Measurements from ENCODE around the gene NT5C. TPM values are rescaled to one million over a fixed set of nuclear protein-coding genes. Genes with fewer than 3 reads are reported as not detected.
"Not testable (repeated sequence)": the region's sequence is repeated elsewhere in the genome, so short reads cannot be mapped to it uniquely, and the experiment has no call there.

NT5C gene
- total RNA-seq, 1 donor from 2014 or later, result 40.4 TPM

GRCh38 chr17:75159196-75160031, 27.9 kb upstream of the NT5C start:
- H3K4me1 Mint-ChIP-seq (ENCODE audit: low read depth, unreplicated experiment), result peaks cover 3% of the 10 kb centered on the region
- no peak overlapping the region for H3K4me3 Mint-ChIP-seq (ENCODE audit: unreplicated experiment)
- H3K27me3 Mint-ChIP-seq (ENCODE audit: unreplicated experiment), result peaks cover 7% of the 10 kb centered on the region
- no peak for DNase-seq
- no peaks in the 10 kb centered on the region for H3K36me3 Mint-ChIP-seq (ENCODE audit: unreplicated experiment)
- peaks cover 7% of the 10 kb centered on the region for H3K9me3 Mint-ChIP-seq (ENCODE audit: unreplicated experiment)
- TF ChIP-seq CTCF (IDR thresholded peaks at IDR 0.05; ENCODE audit: partially characterized antibody, unreplicated experiment), result no peak
- no peak overlapping the region for H3K27ac Mint-ChIP-seq (ENCODE audit: unreplicated experiment)

GRCh38 chr17:75158480-75158879, 26.9 kb upstream of the NT5C start:
- DNase-seq; H3K36me3 Mint-ChIP-seq (ENCODE audit: unreplicated experiment): not testable (repeated sequence)

DNA sequence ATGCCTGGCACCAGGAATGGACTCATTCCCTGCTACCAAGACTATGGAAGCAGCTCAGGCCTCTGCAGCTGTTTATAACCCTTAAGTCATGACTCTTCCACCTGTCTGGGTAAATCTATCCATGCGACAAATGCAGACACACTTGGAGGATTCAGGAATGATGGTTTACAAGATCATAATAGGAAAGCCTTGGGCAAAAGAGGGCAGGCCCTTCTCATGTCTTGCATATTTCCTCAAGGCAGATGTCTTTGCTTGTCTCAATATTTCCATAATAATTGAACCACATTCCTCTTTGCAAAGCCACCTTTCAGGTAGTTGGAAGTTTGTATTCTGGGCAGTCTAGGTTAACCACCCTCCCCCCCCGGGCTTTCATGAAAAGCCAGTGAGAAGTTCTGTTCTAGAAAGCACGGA, 23.7 kb upstream of the NT5C start:
- peaks cover 23% of the 10 kb centered on the region for H3K27me3 Mint-ChIP-seq (ENCODE audit: unreplicated experiment)
- peaks cover 10% of the 10 kb centered on the region for H3K36me3 Mint-ChIP-seq (ENCODE audit: unreplicated experiment)
- H3K9me3 Mint-ChIP-seq (ENCODE audit: unreplicated experiment), result peaks cover 22% of the 10 kb centered on the region
- peak overlapping the region; percentile 38 for H3K27ac Mint-ChIP-seq (ENCODE audit: unreplicated experiment)
- no peak for DNase-seq
- H3K4me3 Mint-ChIP-seq (ENCODE audit: unreplicated experiment), result peak overlapping the region; percentile 87
- H3K4me1 Mint-ChIP-seq (ENCODE audit: low read depth, unreplicated experiment), result peaks cover 3% of the 10 kb centered on the region
- no peak for TF ChIP-seq CTCF (IDR thresholded peaks at IDR 0.05; ENCODE audit: partially characterized antibody, unreplicated experiment)

More at GRCh38 chr17:75158480-75158879, 26.9 kb upstream of the NT5C start:
- Mint-ChIP-seq H3K9me3 (ENCODE audit: unreplicated experiment) (peaks cover 13% of the 10 kb centered on the region), H3K27me3 (ENCODE audit: unreplicated experiment) (peaks cover 13% of the 10 kb centered on the region)
- H3K4me3 Mint-ChIP-seq (ENCODE audit: unreplicated experiment); H3K4me1 Mint-ChIP-seq (ENCODE audit: low read depth, unreplicated experiment); H3K27ac Mint-ChIP-seq (ENCODE audit: unreplicated experiment): not testable (repeated sequence)

DNA sequence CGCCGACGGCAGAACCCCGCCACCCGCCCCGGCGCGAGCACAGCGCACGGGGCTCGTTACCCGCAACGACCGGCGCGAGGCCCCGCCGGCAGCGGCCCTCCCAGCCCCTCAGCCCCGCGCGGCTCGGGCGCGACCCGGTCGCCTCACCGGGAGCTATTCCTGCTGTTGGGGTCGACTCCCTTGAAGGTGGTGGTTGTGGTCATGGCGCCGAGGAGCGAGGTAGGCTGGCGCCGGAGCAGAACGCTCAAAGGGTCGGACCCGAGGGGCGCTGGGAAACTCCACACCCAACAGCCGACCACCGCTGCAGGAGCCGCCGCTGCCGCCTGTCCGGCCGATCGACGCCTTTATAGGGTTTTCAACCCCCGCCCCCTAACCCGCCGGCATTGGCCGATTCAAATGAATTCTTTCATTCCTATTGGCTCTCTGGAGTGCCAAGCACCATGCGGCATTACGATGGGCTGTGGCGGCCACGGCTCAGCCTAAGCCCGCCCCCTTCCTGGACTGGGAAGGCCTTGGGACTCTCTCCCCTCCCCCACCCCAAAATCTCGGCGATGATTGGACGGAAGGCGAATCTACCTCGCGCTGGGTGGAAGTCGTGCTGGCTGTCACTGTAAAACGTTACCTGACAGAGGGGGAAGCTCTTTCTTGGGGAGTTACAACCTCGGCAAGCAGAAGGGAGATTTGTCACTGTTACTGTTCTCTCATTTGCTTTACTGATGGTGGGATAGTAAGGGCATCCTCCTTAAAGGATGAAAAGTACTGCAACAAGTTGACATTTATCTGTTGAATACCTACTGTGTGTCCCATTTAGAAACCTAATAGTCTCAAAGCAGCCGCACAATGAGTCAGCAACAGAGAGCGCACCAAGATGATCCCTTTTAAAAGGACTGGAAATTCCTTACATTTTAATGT, 22.9 kb upstream of the NT5C start, which contains the start of gene JPT1:
TSS of gene JPT1 (minus strand) at position 318 of the 912 bp plus-strand sequence. CDS start at position 203, 115 bp downstream.
- H3K4me1 Mint-ChIP-seq (ENCODE audit: low read depth, unreplicated experiment), result peaks cover 8% of the 10 kb centered on the region
- no peak for TF ChIP-seq CTCF (IDR thresholded peaks at IDR 0.05; ENCODE audit: partially characterized antibody, unreplicated experiment)
- peak; percentile 97 for DNase-seq
- H3K4me3 Mint-ChIP-seq (ENCODE audit: unreplicated experiment), result peak within 1 kb of the TSS; percentile 99
- H3K36me3 Mint-ChIP-seq (ENCODE audit: unreplicated experiment), result peaks cover 10% of the 10 kb centered on the region
- peaks cover 24% of the 10 kb centered on the region for H3K9me3 Mint-ChIP-seq (ENCODE audit: unreplicated experiment)
- H3K27ac Mint-ChIP-seq (ENCODE audit: unreplicated experiment), result peak within 1 kb of the TSS; percentile 99
- H3K27me3 Mint-ChIP-seq (ENCODE audit: unreplicated experiment), result peaks cover 25% of the 10 kb centered on the region

DNA sequence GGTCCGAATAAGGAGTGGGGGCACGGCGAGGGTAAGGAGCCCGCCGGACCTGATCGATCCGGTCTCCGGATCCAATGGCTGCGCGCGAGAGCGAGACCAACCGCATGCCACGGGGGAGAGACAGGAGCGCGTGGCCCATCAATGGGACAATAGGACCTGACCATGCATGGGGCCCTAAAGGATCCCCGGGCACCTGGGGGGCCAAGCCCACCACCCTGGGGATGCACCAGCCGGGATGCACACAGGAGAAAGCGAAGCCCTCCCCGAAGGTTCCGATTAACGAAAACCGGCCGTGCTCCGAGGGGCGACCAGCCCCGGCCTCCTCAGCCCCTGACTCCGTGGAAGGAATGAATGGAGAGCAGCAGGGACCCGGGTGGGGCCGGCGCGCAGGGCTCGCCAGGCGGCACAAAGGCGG, 22.2 kb upstream of the NT5C start:
- H3K27ac Mint-ChIP-seq (ENCODE audit: unreplicated experiment), result peak overlapping the region; percentile 99
- peaks cover 24% of the 10 kb centered on the region for H3K9me3 Mint-ChIP-seq (ENCODE audit: unreplicated experiment)
- peaks cover 10% of the 10 kb centered on the region for H3K36me3 Mint-ChIP-seq (ENCODE audit: unreplicated experiment)
- peak; percentile 54 for DNase-seq
- H3K4me3 Mint-ChIP-seq (ENCODE audit: unreplicated experiment), result peak overlapping the region; percentile 99
- H3K27me3 Mint-ChIP-seq (ENCODE audit: unreplicated experiment), result peaks cover 25% of the 10 kb centered on the region
- no peak for TF ChIP-seq CTCF (IDR thresholded peaks at IDR 0.05; ENCODE audit: partially characterized antibody, unreplicated experiment)
- peaks cover 8% of the 10 kb centered on the region for H3K4me1 Mint-ChIP-seq (ENCODE audit: low read depth, unreplicated experiment)
